Left ventricle myocardium inferior (tissue), 1 donor: ENCODE data around the gene PRIMA1. TPM values are rescaled to one million over a fixed set of nuclear protein-coding genes. Genes with fewer than 3 reads are reported as not detected.
A peak's percentile ranks its signal among the peaks of the same experiment; 100 is the strongest.

Experiments used
- DNase-seq: peaks from one replicate; pipeline ENCODE4 v3.0.0-alpha.2; 2020
- H3K27ac ChIP-seq: fragments of 200-600 bp; replicated peaks from 2 replicates; pipeline ENCODE4 v1.8.0; 2021
- H3K27me3 ChIP-seq: fragments of 200-600 bp; 2 replicates; pipeline ENCODE4 v1.8.0; 2021; ENCODE audit warnings: low read depth
- H3K36me3 ChIP-seq: fragments of 200-600 bp; 2 replicates; pipeline ENCODE4 v1.8.0; 2021
- H3K4me1 ChIP-seq: fragments of 200-600 bp; 2 replicates; pipeline ENCODE4 v1.8.0; 2021
- H3K4me3 ChIP-seq: fragments of 200-600 bp; 2 replicates; pipeline ENCODE4 v1.8.0; 2021; ENCODE audit warnings: mild to moderate bottlenecking, moderate library complexity
- H3K9me3 ChIP-seq: fragments of 200-600 bp; replicated peaks from 2 replicates; pipeline ENCODE4 v1.8.0; 2021
- intact Hi-C: fragments of 100-400 bp; cut with micrococcal nuclease; formaldehyde crosslinking; loops from one replicate; pipeline ENCODE4 v1.11.0; 2022
- total RNA-seq: library from RNA; stranded (reverse); fragmentation: NEBNext Ultra II Directional; extraction: Animal tissue kit (Norgen Biotek cat#: 25700); gene quantifications from one replicate; pipeline ENCODE4 v1.2.1, GENCODE V29; 2021
- TF ChIP-seq, protein P1 (sequence below): fragments of 200-600 bp; IDR thresholded peaks from 2 replicates; pipeline ENCODE4 v1.8.0; 2021; ENCODE audit warnings: antibody characterized with exemption, mild to moderate bottlenecking, borderline replicate concordance
- donor health status: DM: no; HTN: yes; CAD: no; lungs with severe emphysema.

The PRIMA1 gene
- total RNA-seq, 1 donor from 2014 or later: 7.3 TPM

DNA sequence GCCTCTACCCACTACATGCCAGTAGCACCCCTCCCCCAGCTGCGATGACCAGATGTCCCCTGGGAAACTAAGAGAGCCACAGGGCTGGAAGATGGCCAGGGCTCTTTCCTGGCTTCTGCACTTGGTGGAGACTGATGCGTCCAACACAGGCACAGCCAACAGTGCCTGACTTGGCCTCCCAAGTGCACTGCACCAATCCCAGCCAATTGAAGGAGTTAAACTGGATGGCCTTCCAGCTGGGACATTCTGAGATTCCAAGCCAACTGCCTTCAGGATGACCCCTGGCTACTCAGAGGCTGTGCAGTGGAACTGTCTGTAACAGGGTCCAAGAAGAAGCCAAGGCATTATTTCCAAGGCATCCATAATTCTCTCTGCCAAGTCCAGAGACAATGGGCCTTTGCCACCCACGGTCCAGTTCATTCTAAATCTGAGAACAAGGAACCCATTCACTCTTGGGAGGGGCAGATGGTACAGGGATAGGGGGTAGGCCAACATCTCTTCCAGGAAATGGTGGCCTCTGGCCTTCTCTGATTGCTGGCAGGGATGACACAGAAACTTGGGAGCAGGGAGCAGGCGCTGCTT, 35.2 kb downstream of the PRIMA1 start:
- no peak overlapping the region for H3K4me3 ChIP-seq
- peak; percentile 84 for DNase-seq
- H3K36me3 ChIP-seq: no peaks in the 10 kb centered on the region
- peaks cover 51% of the 10 kb centered on the region for H3K4me1 ChIP-seq
- peak overlapping the region; percentile 70 for H3K27ac ChIP-seq
- H3K27me3 ChIP-seq: no peaks in the 10 kb centered on the region
- TF ChIP-seq, protein P1, sequence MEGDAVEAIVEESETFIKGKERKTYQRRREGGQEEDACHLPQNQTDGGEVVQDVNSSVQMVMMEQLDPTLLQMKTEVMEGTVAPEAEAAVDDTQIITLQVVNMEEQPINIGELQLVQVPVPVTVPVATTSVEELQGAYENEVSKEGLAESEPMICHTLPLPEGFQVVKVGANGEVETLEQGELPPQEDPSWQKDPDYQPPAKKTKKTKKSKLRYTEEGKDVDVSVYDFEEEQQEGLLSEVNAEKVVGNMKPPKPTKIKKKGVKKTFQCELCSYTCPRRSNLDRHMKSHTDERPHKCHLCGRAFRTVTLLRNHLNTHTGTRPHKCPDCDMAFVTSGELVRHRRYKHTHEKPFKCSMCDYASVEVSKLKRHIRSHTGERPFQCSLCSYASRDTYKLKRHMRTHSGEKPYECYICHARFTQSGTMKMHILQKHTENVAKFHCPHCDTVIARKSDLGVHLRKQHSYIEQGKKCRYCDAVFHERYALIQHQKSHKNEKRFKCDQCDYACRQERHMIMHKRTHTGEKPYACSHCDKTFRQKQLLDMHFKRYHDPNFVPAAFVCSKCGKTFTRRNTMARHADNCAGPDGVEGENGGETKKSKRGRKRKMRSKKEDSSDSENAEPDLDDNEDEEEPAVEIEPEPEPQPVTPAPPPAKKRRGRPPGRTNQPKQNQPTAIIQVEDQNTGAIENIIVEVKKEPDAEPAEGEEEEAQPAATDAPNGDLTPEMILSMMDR: no peak
- intact Hi-C loops: no loop called here
- H3K9me3 ChIP-seq: no peaks in the 10 kb centered on the region

DNA sequence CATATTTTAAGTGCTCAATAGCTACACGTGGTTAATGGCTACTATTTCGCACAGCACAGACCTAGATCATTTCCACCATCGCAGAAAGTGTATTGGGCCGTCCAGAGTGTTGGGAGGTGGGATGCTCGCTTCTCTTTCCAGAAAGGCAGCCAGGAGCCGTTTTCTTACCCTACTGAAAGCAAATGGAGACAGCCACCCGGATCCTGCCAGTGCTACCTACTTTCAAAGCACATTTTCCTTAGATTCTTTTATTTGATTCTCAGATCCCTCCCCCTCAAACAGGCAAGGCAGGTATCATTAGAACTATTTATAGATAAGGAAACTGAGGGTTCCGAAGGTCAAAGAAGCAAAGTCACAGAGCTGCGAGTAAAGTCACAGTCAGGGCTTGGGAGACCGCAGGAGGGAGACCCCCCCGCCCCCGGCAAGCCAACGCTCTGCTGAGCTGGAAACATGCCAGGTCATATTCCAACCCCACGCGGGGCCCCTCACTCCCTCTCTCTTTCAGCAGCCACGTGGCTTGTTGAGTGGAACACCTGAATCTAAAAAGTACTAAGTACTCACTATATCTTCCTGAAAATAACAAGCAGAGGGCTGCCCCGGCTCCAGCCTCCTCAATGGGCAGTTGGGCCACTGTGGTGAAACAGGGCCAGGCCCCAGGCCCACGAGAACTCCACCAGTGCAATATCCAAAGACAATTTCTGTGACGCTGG, 36.2 kb downstream of the PRIMA1 start:
- Histone ChIP-seq H3K27me3 (no peaks in the 10 kb centered on the region), H3K36me3 (no peaks in the 10 kb centered on the region), H3K27ac (peak overlapping the region; percentile 70), H3K9me3 (no peaks in the 10 kb centered on the region), H3K4me1 (peaks cover 54% of the 10 kb centered on the region), H3K4me3 (no peak overlapping the region)
- intact Hi-C loops: no loop called here
- TF ChIP-seq, protein P1: no peak
- DNase-seq: no peak

DNA sequence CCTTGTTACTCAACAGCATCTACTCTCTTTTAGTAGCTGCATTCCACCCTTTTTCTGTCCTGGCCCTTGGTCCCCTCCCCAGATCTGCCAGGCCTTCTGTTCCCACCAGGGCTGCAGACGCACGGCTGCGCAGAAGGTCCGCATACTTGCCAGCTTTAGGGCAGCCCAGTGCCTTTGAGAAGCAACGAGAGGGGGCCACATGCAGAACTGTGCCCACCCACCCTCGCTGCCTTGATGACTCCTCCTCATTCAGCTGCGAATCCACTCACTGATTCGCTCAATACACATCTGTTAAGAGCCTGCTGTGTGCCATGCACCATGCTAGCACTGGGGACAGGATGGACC, 39.2 kb downstream of the PRIMA1 start:
- peaks cover 79% of the 10 kb centered on the region for H3K4me1 ChIP-seq
- DNase-seq: no peak
- H3K9me3 ChIP-seq: no peaks in the 10 kb centered on the region
- H3K36me3 ChIP-seq: no peaks in the 10 kb centered on the region
- peak overlapping the region; percentile 96 for H3K27ac ChIP-seq
- TF ChIP-seq, protein P1: no peak
- H3K4me3 ChIP-seq: peak overlapping the region; percentile 25
- H3K27me3 ChIP-seq: no peaks in the 10 kb centered on the region
- intact Hi-C loops: no loop called here

DNA sequence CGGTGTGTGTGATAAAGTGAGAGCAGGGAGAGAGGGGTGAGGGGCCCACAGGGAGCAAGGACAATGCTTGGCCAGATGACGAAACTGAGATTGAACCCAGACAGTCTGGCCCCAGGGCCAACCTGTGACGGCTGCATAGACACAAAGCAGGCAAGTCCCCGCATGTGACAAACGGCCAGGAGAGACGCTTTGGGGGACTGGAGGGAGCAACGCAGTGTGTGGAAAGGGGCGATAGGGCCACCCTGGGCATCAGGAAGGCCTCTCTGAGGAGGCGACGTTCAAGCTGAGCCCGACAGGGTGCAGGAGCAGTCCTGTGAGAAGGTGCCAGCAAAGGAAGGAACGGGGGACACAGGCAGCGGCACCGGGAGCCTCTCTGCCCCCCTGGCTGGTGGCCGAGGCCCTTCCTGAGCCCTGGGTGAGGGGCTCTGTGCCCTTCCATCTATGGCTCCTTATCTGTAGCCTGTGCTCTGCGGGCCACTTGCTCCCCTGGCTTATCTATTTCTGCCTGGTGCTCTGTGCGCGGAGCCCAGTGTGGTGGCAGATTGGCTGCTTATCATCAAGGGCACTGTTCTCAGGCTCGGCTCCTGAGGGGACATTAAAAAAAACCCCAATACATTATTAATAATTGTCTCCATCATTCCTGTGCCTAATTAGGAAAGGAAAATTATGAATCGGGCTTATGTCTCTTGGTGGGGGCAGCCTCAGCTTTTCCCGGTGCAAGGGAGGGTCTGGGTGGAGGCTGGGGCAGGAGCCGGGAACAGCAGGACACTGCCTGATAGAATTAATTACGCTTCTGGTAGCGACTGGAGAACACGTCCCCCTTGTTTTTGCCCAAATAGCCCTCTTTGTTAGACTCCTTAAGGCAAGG, 39.8 kb downstream of the PRIMA1 start:
- intact Hi-C loops: no loop called here
- Histone ChIP-seq H3K4me1 (peaks cover 78% of the 10 kb centered on the region), H3K36me3 (no peaks in the 10 kb centered on the region), H3K27me3 (no peaks in the 10 kb centered on the region), H3K4me3 (peak overlapping the region; percentile 25), H3K27ac (peak overlapping the region; percentile 96), H3K9me3 (no peaks in the 10 kb centered on the region)
- DNase-seq: peak; percentile 56
- TF ChIP-seq, protein P1: no peak

DNA sequence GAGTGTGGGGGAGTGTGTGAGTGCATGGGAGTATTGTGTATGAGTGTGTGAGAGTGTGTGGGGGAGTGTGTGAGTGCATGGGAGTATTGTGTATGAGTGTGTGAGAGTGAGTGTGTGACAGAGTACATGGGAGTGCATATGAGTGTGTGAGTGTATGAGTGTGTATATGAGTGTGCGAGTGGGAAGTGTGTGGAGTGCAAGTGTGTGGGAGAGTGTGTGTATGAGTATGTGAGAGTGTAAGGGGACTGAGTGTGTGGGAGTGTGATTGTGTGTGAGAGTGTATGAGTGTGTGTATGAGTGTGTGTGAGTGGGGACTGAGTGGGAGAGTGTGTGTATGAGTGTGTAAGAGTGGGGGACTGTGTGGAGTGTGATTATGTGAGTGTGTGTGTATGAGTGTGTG, 40.7 kb downstream of the PRIMA1 start:
- no peaks in the 10 kb centered on the region for H3K9me3 ChIP-seq
- H3K27ac ChIP-seq: peak overlapping the region; percentile 96
- no peaks in the 10 kb centered on the region for H3K36me3 ChIP-seq
- no peaks in the 10 kb centered on the region for H3K27me3 ChIP-seq
- intact Hi-C loops: no loop called here
- TF ChIP-seq, protein P1: no peak
- H3K4me1 ChIP-seq: peaks cover 78% of the 10 kb centered on the region
- DNase-seq: no peak
- no peak overlapping the region for H3K4me3 ChIP-seq
